Vagina (tissue), 2 donors: Measurements from ENCODE around the gene ZNF853. TPM values are rescaled to one million over a fixed set of nuclear protein-coding genes. Genes with fewer than 3 reads are reported as not detected.
"Not testable (repeated sequence)": the region's sequence is repeated elsewhere in the genome, so short reads cannot be mapped to it uniquely, and the experiment has no call there.

Experiments
- DNase-seq, 2 donors: peaks; one replicate each; pipeline ENCODE4 v3.0.0-alpha.2; 2017; ENCODE audit errors: extremely low spot score in 2 of 2
- H3K27ac ChIP-seq: fragments of 200-600 bp; sonication (generic); one replicate; pipeline ENCODE4 v1.5.1; 2019
- H3K27me3 ChIP-seq: fragments of 200-600 bp; sonication (generic); one replicate; pipeline ENCODE4 v1.5.1; 2019
- H3K36me3 ChIP-seq, 2 donors: fragments of 200-600 bp; sonication (generic); one replicate each; pipeline ENCODE4 v1.5.1; 2017 to 2019
- H3K4me1 ChIP-seq: fragments of 200-600 bp; sonication (generic); one replicate; pipeline ENCODE4 v1.5.1; 2019
- H3K4me3 ChIP-seq, 2 donors: fragments of 200-600 bp; sonication (generic); 1 replicate in 1 of 2; 2 replicates in 1 of 2; pipeline ENCODE4 v1.5.1; 2016 to 2019
- H3K9me3 ChIP-seq: fragments of 200-600 bp; sonication (generic); one replicate; pipeline ENCODE4 v1.5.1; 2019
- POLR2A ChIP-seq, 2 donors: fragments of 450-650 bp; IDR thresholded peaks; one replicate each; pipeline ENCODE4 v1.6.1; 2017; ENCODE audit warnings: antibody characterized with exemption in 2 of 2, mild to moderate bottlenecking in 2 of 2, moderate library complexity in 2 of 2
- POLR2AphosphoS5 ChIP-seq, 2 donors: sonication (generic); formaldehyde crosslinking; IDR thresholded peaks; one replicate each; pipeline ENCODE4 v1.9.0; 2017; ENCODE audit warnings: antibody characterized with exemption in 2 of 2, mild to moderate bottlenecking in 2 of 2, low read depth in 1 of 2; ENCODE audit not compliant: insufficient read depth in 1 of 2
- intact Hi-C: fragments of 100-400 bp; cut with DNase I; formaldehyde crosslinking; loops from one replicate; pipeline ENCODE4 v1.15.1; 2023
- total RNA-seq: library from RNA; depleted of rRNA; stranded (reverse); fragments of >200 nt; gene quantifications from one replicate; pipeline ENCODE4 v1.2.3, GENCODE V29; 2016
- TF ChIP-seq, protein P1 (sequence below), 3 experiments: fragments of 450-650 bp in 2 of 3; fragments of 200-600 bp in 1 of 3; sonication (generic) in 1 of 3; IDR thresholded peaks; one replicate each; pipeline ENCODE4 v1.5.1; 2017 to 2019; ENCODE audit warnings: antibody characterized with exemption in 3 of 3, mild to moderate bottlenecking in 2 of 3, moderate library complexity in 2 of 3

Gene ZNF853
- total RNA-seq, 1 donor from 2014 or later, result 14.0 TPM

GRCh38 chr7:6655636-6656385 is 40.4 kb downstream of the ZNF853 start:
- Histone ChIP-seq H3K27me3 (no peaks in the 10 kb centered on the region), H3K4me3 (no peak overlapping the region), H3K4me1 (peaks cover 3% of the 10 kb centered on the region), H3K9me3 (no peaks in the 10 kb centered on the region), H3K27ac (no peak overlapping the region), H3K36me3 (peaks cover 0 to 31% of the 10 kb centered on the region in 2 donors)
- DNase-seq, result peak in 1 of 2 donors; percentile 37
- TF ChIP-seq POLR2AphosphoS5 (IDR thresholded peaks at IDR 0.05; ENCODE audit: insufficient read depth in 1 of 2, low read depth in 1 of 2), result no peak
- TF ChIP-seq, protein P1, sequence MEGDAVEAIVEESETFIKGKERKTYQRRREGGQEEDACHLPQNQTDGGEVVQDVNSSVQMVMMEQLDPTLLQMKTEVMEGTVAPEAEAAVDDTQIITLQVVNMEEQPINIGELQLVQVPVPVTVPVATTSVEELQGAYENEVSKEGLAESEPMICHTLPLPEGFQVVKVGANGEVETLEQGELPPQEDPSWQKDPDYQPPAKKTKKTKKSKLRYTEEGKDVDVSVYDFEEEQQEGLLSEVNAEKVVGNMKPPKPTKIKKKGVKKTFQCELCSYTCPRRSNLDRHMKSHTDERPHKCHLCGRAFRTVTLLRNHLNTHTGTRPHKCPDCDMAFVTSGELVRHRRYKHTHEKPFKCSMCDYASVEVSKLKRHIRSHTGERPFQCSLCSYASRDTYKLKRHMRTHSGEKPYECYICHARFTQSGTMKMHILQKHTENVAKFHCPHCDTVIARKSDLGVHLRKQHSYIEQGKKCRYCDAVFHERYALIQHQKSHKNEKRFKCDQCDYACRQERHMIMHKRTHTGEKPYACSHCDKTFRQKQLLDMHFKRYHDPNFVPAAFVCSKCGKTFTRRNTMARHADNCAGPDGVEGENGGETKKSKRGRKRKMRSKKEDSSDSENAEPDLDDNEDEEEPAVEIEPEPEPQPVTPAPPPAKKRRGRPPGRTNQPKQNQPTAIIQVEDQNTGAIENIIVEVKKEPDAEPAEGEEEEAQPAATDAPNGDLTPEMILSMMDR (IDR thresholded peaks at IDR 0.05), result no peak
- intact Hi-C loops, result no loop called here

- Histone ChIP-seq H3K27me3 (no peaks in the 10 kb centered on the region), H3K27ac (no peak overlapping the region), H3K4me3 (no peak overlapping the region), H3K36me3 (peaks cover 0 to 25% of the 10 kb centered on the region in 2 donors), H3K4me1 (peaks cover 3% of the 10 kb centered on the region), H3K9me3 (no peaks in the 10 kb centered on the region)
- no peak for DNase-seq
- intact Hi-C loops, result no loop called here
- no peak for TF ChIP-seq POLR2AphosphoS5 (IDR thresholded peaks at IDR 0.05; ENCODE audit: insufficient read depth in 1 of 2, low read depth in 1 of 2)
These were observed 41.0 kb downstream of the ZNF853 start for GRCh38 chr7:6656413-6656812.

GRCh38 chr7:6658618-6659345 is 43.4 kb downstream of the ZNF853 start:
- intact Hi-C loops, result no loop called here
- no peaks in the 10 kb centered on the region for H3K9me3 ChIP-seq
- H3K4me1 ChIP-seq, result peaks cover 3% of the 10 kb centered on the region
- H3K36me3 ChIP-seq, result peaks cover 0 to 11% of the 10 kb centered on the region in 2 donors
- no peaks in the 10 kb centered on the region for H3K27me3 ChIP-seq
- H3K4me3 ChIP-seq, result no peak overlapping the region
- H3K27ac ChIP-seq, result no peak overlapping the region
- DNase-seq, result peak in 1 of 2 donors; percentile 58
- TF ChIP-seq POLR2A (IDR thresholded peaks at IDR 0.05) (no peak), POLR2AphosphoS5 (IDR thresholded peaks at IDR 0.05; ENCODE audit: insufficient read depth in 1 of 2, low read depth in 1 of 2) (no peak)
- TF ChIP-seq, protein P1 (IDR thresholded peaks at IDR 0.05), result no peak

GRCh38 chr7:6670851-6671250 is 55.4 kb downstream of the ZNF853 start:
- H3K9me3 ChIP-seq, result peaks cover 43% of the 10 kb centered on the region
- H3K4me3 ChIP-seq, H3K36me3 ChIP-seq, DNase-seq, H3K4me1 ChIP-seq, intact Hi-C loops, H3K27ac ChIP-seq, H3K27me3 ChIP-seq: not testable (repeated sequence)

Other genes starting within 250 kb of the ZNF853 start
- 190 TPM for gene RAC1, start 241.1 kb upstream of the ZNF853 start, total RNA-seq
- gene DAGLB, start 167.7 kb upstream of the ZNF853 start, total RNA-seq, result 22.1 TPM
- 68.8 TPM for gene KDELR2, start 131.5 kb upstream of the ZNF853 start, total RNA-seq
- not detected for gene GRID2IP, start 64.1 kb upstream of the ZNF853 start, total RNA-seq
- 36.3 TPM for gene ZDHHC4, start 38.2 kb upstream of the ZNF853 start, total RNA-seq
- gene INTS15, start 25.6 kb upstream of the ZNF853 start, total RNA-seq, result 34.4 TPM
- gene ZNF316, start 21.7 kb downstream of the ZNF853 start, total RNA-seq, result 25.5 TPM
- 49.8 TPM for gene ZNF12, start 91.3 kb downstream of the ZNF853 start, total RNA-seq
- 5.2 TPM for gene RSPH10B2, start 138.5 kb downstream of the ZNF853 start, total RNA-seq
- 20.1 TPM for gene CCZ1B, start 210.7 kb downstream of the ZNF853 start, total RNA-seq